Effector memory CD8-positive, alpha-beta T cell (primary cell): ENCODE measurements around the gene LYRM9.
"Not testable (repeated sequence)": the region's sequence is repeated elsewhere in the genome, so short reads cannot be mapped to it uniquely, and the experiment has no call there.

Source experiments
- ATAC-seq: fragments of 150-1000 bp; cut with Tn5 transposase; replicated peaks from 2 replicates; pipeline ENCODE4 v1.10.0; 2021; ENCODE audit warnings: mild to moderate bottlenecking, moderate library complexity
- DNase-seq, 3 experiments: peaks; one replicate each; pipeline ENCODE4 v3.0.0; 2021
- H3K27ac Mint-ChIP-seq, 2 donors: one replicate each; pipeline ENCODE4 v1.8.0; 2022; ENCODE audit warnings: mild to moderate bottlenecking in 2 of 2, mixed read lengths in 2 of 2, moderate library complexity in 2 of 2
- H3K27me3 Mint-ChIP-seq, 2 donors: one replicate each; pipeline ENCODE4 v1.8.0; 2022; ENCODE audit warnings: mixed read lengths in 2 of 2
- H3K36me3 Mint-ChIP-seq: one replicate; pipeline ENCODE4 v1.8.0; 2022; ENCODE audit warnings: mild to moderate bottlenecking, moderate library complexity, mixed read lengths; ENCODE audit not compliant: insufficient read depth
- H3K4me1 Mint-ChIP-seq, 2 donors: one replicate each; pipeline ENCODE4 v1.8.0; 2022; ENCODE audit warnings: low read depth in 2 of 2, mixed read lengths in 2 of 2
- H3K4me3 Mint-ChIP-seq, 2 donors: one replicate each; pipeline ENCODE4 v1.8.0; 2022; ENCODE audit warnings: mild to moderate bottlenecking in 2 of 2, mixed read lengths in 2 of 2, moderate library complexity in 2 of 2
- H3K9me3 Mint-ChIP-seq, 2 donors: one replicate each; pipeline ENCODE4 v1.8.0; 2022; ENCODE audit warnings: mixed read lengths in 2 of 2

Gene LYRM9

GRCh38 chr17:27899525-27899924 lies 6.4 kb upstream of the LYRM9 start:
- Mint-ChIP-seq H3K4me1 (no peaks in the 10 kb centered on the region), H3K9me3 (no peaks in the 10 kb centered on the region), H3K27ac (no peak overlapping the region), H3K4me3 (no peak overlapping the region), H3K27me3 (peaks cover 52% of the 10 kb centered on the region in 2 donors), H3K36me3 (no peaks in the 10 kb centered on the region)
- DNase-seq = no peak
- no peak for ATAC-seq

GRCh38 chr17:27898096-27898495 lies 4.9 kb upstream of the LYRM9 start:
- Mint-ChIP-seq H3K27me3 (peaks cover 42 to 49% of the 10 kb centered on the region in 2 donors), H3K4me3 (no peak overlapping the region), H3K4me1 (peaks cover 3 to 7% of the 10 kb centered on the region in 2 donors), H3K27ac (no peak overlapping the region), H3K36me3 (no peaks in the 10 kb centered on the region), H3K9me3 (no peaks in the 10 kb centered on the region)
- ATAC-seq (no peak), DNase-seq (no peak)

GRCh38 chr17:27896701-27897100 lies 3.5 kb upstream of the LYRM9 start:
- peaks cover 42 to 45% of the 10 kb centered on the region in 2 donors for H3K27me3 Mint-ChIP-seq
- ATAC-seq = no peak

GRCh38 chr17:27895940-27896535 lies 2.9 kb upstream of the LYRM9 start:
- Mint-ChIP-seq H3K36me3 (no peaks in the 10 kb centered on the region), H3K27me3 (peaks cover 42 to 45% of the 10 kb centered on the region in 2 donors), H3K9me3 (no peaks in the 10 kb centered on the region), H3K27ac (no peak overlapping the region), H3K4me1 (peaks cover 4 to 12% of the 10 kb centered on the region in 2 donors), H3K4me3 (no peak overlapping the region)
- DNase-seq (no peak), ATAC-seq (no peak)

More at GRCh38 chr17:27896701-27897100, 3.5 kb upstream of the LYRM9 start:
- no peaks in the 10 kb centered on the region for H3K36me3 Mint-ChIP-seq
- H3K9me3 Mint-ChIP-seq = no peaks in the 10 kb centered on the region
- H3K4me1 Mint-ChIP-seq = peaks cover 4 to 12% of the 10 kb centered on the region in 2 donors
- no peak for DNase-seq
- no peak overlapping the region for H3K4me3 Mint-ChIP-seq
- no peak overlapping the region for H3K27ac Mint-ChIP-seq

- Mint-ChIP-seq H3K27ac (no peak overlapping the region), H3K4me1 (peaks cover 4 to 12% of the 10 kb centered on the region in 2 donors), H3K36me3 (no peaks in the 10 kb centered on the region), H3K9me3 (no peaks in the 10 kb centered on the region), H3K27me3 (peaks cover 42 to 45% of the 10 kb centered on the region in 2 donors), H3K4me3 (no peak overlapping the region)
- DNase-seq (no peak), ATAC-seq (no peak)
Measured at GRCh38 chr17:27895123-27895895, 2.1 kb upstream of the LYRM9 start.

- peak overlapping the region; percentile 78 for H3K4me3 Mint-ChIP-seq
- peaks cover 36 to 43% of the 10 kb centered on the region in 2 donors for H3K27me3 Mint-ChIP-seq
- H3K9me3 Mint-ChIP-seq = no peaks in the 10 kb centered on the region
- peaks cover 4 to 12% of the 10 kb centered on the region in 2 donors for H3K4me1 Mint-ChIP-seq
- H3K27ac Mint-ChIP-seq = peak overlapping the region; percentile 61 to 75
- H3K36me3 Mint-ChIP-seq = no peaks in the 10 kb centered on the region
- ATAC-seq (no peak), DNase-seq (no peak)
Measured at GRCh38 chr17:27893841-27894503, 807 bp upstream of the LYRM9 start.

GRCh38 chr17:27892542-27892865 lies 661 bp downstream of the LYRM9 start:
- DNase-seq (no peak), ATAC-seq (no peak)
- Mint-ChIP-seq H3K27me3 (peaks cover 30 to 34% of the 10 kb centered on the region in 2 donors), H3K36me3 (no peaks in the 10 kb centered on the region), H3K4me1 (peaks cover 4 to 12% of the 10 kb centered on the region in 2 donors), H3K27ac (peak overlapping the region; percentile 47 to 75), H3K9me3 (no peaks in the 10 kb centered on the region), H3K4me3 (peak overlapping the region; percentile 78)

GRCh38 chr17:27891841-27892240 lies 1.3 kb downstream of the LYRM9 start:
- Mint-ChIP-seq H3K4me3 (no peak overlapping the region), H3K4me1 (peaks cover 4 to 12% of the 10 kb centered on the region in 2 donors), H3K27ac (no peak overlapping the region), H3K9me3 (no peaks in the 10 kb centered on the region), H3K27me3 (peaks cover 23 to 29% of the 10 kb centered on the region in 2 donors), H3K36me3 (no peaks in the 10 kb centered on the region)
- ATAC-seq (no peak), DNase-seq (no peak)

- peaks cover 8 to 12% of the 10 kb centered on the region in 2 donors for H3K4me1 Mint-ChIP-seq
- no peak overlapping the region for H3K4me3 Mint-ChIP-seq
- H3K9me3 Mint-ChIP-seq = no peaks in the 10 kb centered on the region
- peak overlapping the region in 1 of 2 donors; percentile 44 for H3K27ac Mint-ChIP-seq
- H3K36me3 Mint-ChIP-seq = no peaks in the 10 kb centered on the region
- DNase-seq (no peak), ATAC-seq (no peak)
- H3K27me3 Mint-ChIP-seq = peaks cover 3 to 8% of the 10 kb centered on the region in 2 donors
Measured at GRCh38 chr17:27889711-27890251, 3.4 kb downstream of the LYRM9 start.

- peak overlapping the region in 1 of 2 donors; percentile 44 for H3K27ac Mint-ChIP-seq
- H3K27me3 Mint-ChIP-seq = peaks cover 0 to under 1% of the 10 kb centered on the region in 2 donors
- H3K9me3 Mint-ChIP-seq = no peaks in the 10 kb centered on the region
- ATAC-seq (no peak), DNase-seq (no peak)
- peaks cover 8 to 11% of the 10 kb centered on the region in 2 donors for H3K4me1 Mint-ChIP-seq
- no peak overlapping the region for H3K4me3 Mint-ChIP-seq
- no peaks in the 10 kb centered on the region for H3K36me3 Mint-ChIP-seq
Measured at GRCh38 chr17:27888945-27889344, 4.2 kb downstream of the LYRM9 start.

- Mint-ChIP-seq H3K4me1 (peaks cover 4 to 5% of the 10 kb centered on the region in 2 donors), H3K9me3 (no peaks in the 10 kb centered on the region), H3K27me3 (no peaks in the 10 kb centered on the region), H3K27ac (no peak overlapping the region), H3K4me3 (no peak overlapping the region), H3K36me3 (no peaks in the 10 kb centered on the region)
- no peak for ATAC-seq
- no peak for DNase-seq
Measured at GRCh38 chr17:27888067-27888466, 5.1 kb downstream of the LYRM9 start.

- not testable (repeated sequence) for H3K9me3 Mint-ChIP-seq, H3K4me3 Mint-ChIP-seq, ATAC-seq, DNase-seq, H3K4me1 Mint-ChIP-seq, H3K36me3 Mint-ChIP-seq, H3K27ac Mint-ChIP-seq, H3K27me3 Mint-ChIP-seq
Measured at GRCh38 chr17:27886348-27886906, 6.7 kb downstream of the LYRM9 start.

- H3K27ac Mint-ChIP-seq = no peak overlapping the region
- H3K36me3 Mint-ChIP-seq = peaks cover 3% of the 10 kb centered on the region
- no peaks in the 10 kb centered on the region for H3K9me3 Mint-ChIP-seq
- ATAC-seq (no peak), DNase-seq (no peak)
- H3K4me1 Mint-ChIP-seq = peaks cover 14 to 17% of the 10 kb centered on the region in 2 donors
- no peaks in the 10 kb centered on the region for H3K27me3 Mint-ChIP-seq
- H3K4me3 Mint-ChIP-seq = no peak overlapping the region
Measured at GRCh38 chr17:27882162-27882840, 10.9 kb downstream of the LYRM9 start.
